Measurements from ENCODE around the gene TLR4. TPM values are rescaled to one million over a fixed set of nuclear protein-coding genes. Genes with fewer than 3 reads are reported as not detected.

The TLR4 gene
- total RNA-seq, 1 donor from 2014 or later: 8.9 TPM

GRCh38 chr9:117757561-117758190 lies 53.5 kb downstream of the TLR4 start:
- no peak overlapping the region for H3K9ac ChIP-seq (ENCODE audit: low read depth in 1 of 3, low read length in 3 of 3)
- H3K4me3 ChIP-seq (ENCODE audit: low read length in 3 of 3): no peak overlapping the region
- no peaks in the 10 kb centered on the region for H3K27me3 ChIP-seq (ENCODE audit: control insufficient read depth in 3 of 3, insufficient read depth in 3 of 3, low read length in 3 of 3)
- H3K36me3 ChIP-seq (ENCODE audit: control insufficient read depth in 3 of 3, insufficient read depth in 3 of 3, low read length in 3 of 3): no peaks in the 10 kb centered on the region
- H3K27ac ChIP-seq (ENCODE audit: low read depth, low read length): no peak overlapping the region
- no peaks in the 10 kb centered on the region for H3K4me1 ChIP-seq (ENCODE audit: control insufficient read depth in 3 of 3, insufficient read depth in 3 of 3, low read length in 3 of 3)
- no peaks in the 10 kb centered on the region for H3K9me3 ChIP-seq (ENCODE audit: control insufficient read depth in 3 of 3, low read length in 3 of 3)

GRCh38 chr9:117763314-117763713 lies 59.1 kb downstream of the TLR4 start:
- Histone ChIP-seq H3K4me3 (ENCODE audit: low read length in 3 of 3) (no peak overlapping the region), H3K4me1 (ENCODE audit: control insufficient read depth in 3 of 3, insufficient read depth in 3 of 3, low read length in 3 of 3) (no peaks in the 10 kb centered on the region), H3K9me3 (ENCODE audit: control insufficient read depth in 3 of 3, low read length in 3 of 3) (no peaks in the 10 kb centered on the region), H3K36me3 (ENCODE audit: control insufficient read depth in 3 of 3, insufficient read depth in 3 of 3, low read length in 3 of 3) (no peaks in the 10 kb centered on the region), H3K27ac (ENCODE audit: low read depth, low read length) (no peak overlapping the region), H3K27me3 (ENCODE audit: control insufficient read depth in 3 of 3, insufficient read depth in 3 of 3, low read length in 3 of 3) (no peaks in the 10 kb centered on the region), H3K9ac (ENCODE audit: low read depth in 1 of 3, low read length in 3 of 3) (no peak overlapping the region)

DNA sequence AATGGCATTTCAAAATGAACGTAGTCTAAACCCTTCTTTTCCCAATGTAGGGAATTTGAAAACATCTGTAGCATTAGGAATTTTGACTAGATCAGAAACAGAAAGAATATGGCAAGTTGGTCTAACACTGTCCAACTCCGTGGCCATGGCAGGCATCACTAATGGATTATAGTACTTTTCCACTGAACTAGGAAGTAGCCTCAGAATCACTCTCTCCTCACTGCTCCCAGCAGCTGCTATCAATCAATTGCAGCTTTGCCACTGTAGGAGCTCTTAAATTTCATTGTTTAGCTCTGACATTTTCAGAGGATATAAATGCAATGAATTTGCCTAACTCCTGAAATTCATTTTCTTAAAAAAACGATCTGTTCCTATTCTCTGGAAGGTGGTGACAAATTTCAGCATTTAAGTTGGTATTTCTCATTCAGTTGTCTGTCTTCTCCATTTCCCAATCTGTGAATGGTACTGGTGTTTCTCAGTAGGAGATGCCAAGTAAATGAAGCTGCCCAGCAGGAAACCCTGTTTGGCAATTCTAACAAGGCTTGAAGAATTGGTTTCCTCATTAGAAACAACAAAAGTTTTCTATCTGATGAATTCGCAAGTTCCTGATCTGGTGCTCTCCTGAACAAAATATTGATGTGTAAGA lies 64.7 kb downstream of the TLR4 start:
- H3K4me3 ChIP-seq (ENCODE audit: low read length in 3 of 3): no peak overlapping the region
- no peaks in the 10 kb centered on the region for H3K36me3 ChIP-seq (ENCODE audit: control insufficient read depth in 3 of 3, insufficient read depth in 3 of 3, low read length in 3 of 3)
- H3K27me3 ChIP-seq (ENCODE audit: control insufficient read depth in 3 of 3, insufficient read depth in 3 of 3, low read length in 3 of 3): no peaks in the 10 kb centered on the region
- no peak overlapping the region for H3K9ac ChIP-seq (ENCODE audit: low read depth in 1 of 3, low read length in 3 of 3)
- H3K27ac ChIP-seq (ENCODE audit: low read depth, low read length): no peak overlapping the region
- H3K9me3 ChIP-seq (ENCODE audit: control insufficient read depth in 3 of 3, low read length in 3 of 3): no peaks in the 10 kb centered on the region
- no peaks in the 10 kb centered on the region for H3K4me1 ChIP-seq (ENCODE audit: control insufficient read depth in 3 of 3, insufficient read depth in 3 of 3, low read length in 3 of 3)

GRCh38 chr9:117771136-117771535 lies 66.9 kb downstream of the TLR4 start:
- no peaks in the 10 kb centered on the region for H3K36me3 ChIP-seq (ENCODE audit: control insufficient read depth in 3 of 3, insufficient read depth in 3 of 3, low read length in 3 of 3)
- H3K9me3 ChIP-seq (ENCODE audit: control insufficient read depth in 3 of 3, low read length in 3 of 3): no peaks in the 10 kb centered on the region
- no peak overlapping the region for H3K4me3 ChIP-seq (ENCODE audit: low read length in 3 of 3)
- H3K27me3 ChIP-seq (ENCODE audit: control insufficient read depth in 3 of 3, insufficient read depth in 3 of 3, low read length in 3 of 3): no peaks in the 10 kb centered on the region
- no peak overlapping the region for H3K27ac ChIP-seq (ENCODE audit: low read depth, low read length)
- H3K9ac ChIP-seq (ENCODE audit: low read depth in 1 of 3, low read length in 3 of 3): no peak overlapping the region
- peaks cover 0 to 2% (median 0%) of the 10 kb centered on the region in 3 donors for H3K4me1 ChIP-seq (ENCODE audit: control insufficient read depth in 3 of 3, insufficient read depth in 3 of 3, low read length in 3 of 3)

DNA sequence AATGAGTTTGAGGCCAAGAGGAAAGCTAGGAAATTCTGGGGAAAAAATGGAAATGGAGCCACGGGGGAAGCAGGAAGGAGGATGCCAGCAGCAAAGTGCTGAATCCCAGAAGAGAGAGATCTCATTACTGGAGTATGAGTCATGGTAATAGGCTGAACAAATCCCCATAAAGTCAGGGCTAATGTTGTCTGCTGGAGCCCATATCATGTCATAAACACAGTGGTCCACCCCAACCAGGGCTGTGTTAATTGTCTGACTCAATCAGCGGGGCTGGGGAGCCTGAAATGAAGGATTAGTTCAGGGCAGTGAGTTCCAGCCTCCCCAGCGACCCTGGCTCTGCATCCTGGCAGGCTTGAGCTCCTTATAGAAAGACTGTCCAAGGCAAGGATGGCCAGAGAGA lies 68.8 kb downstream of the TLR4 start:
- H3K36me3 ChIP-seq (ENCODE audit: control insufficient read depth in 3 of 3, insufficient read depth in 3 of 3, low read length in 3 of 3): no peaks in the 10 kb centered on the region
- no peak overlapping the region for H3K27ac ChIP-seq (ENCODE audit: low read depth, low read length)
- peaks cover 0 to 2% (median 0%) of the 10 kb centered on the region in 3 donors for H3K4me1 ChIP-seq (ENCODE audit: control insufficient read depth in 3 of 3, insufficient read depth in 3 of 3, low read length in 3 of 3)
- H3K4me3 ChIP-seq (ENCODE audit: low read length in 3 of 3): no peak overlapping the region
- no peaks in the 10 kb centered on the region for H3K9me3 ChIP-seq (ENCODE audit: control insufficient read depth in 3 of 3, low read length in 3 of 3)
- no peaks in the 10 kb centered on the region for H3K27me3 ChIP-seq (ENCODE audit: control insufficient read depth in 3 of 3, insufficient read depth in 3 of 3, low read length in 3 of 3)
- no peak overlapping the region for H3K9ac ChIP-seq (ENCODE audit: low read depth in 1 of 3, low read length in 3 of 3)

Small RNA genes within 50 kb of the gene (small RNA-seq; reads per million reads assigned to genes)
- gene RNU6-1082P: not detected
